NCI-H1092 (cell line): ENCODE measurements around the gene ESRRG.

Experiments used
- DNase-seq: peaks from one replicate; lab custom pipeline; 2025; lab: John Stamatoyannopoulos, UW

Gene ESRRG

DNA sequence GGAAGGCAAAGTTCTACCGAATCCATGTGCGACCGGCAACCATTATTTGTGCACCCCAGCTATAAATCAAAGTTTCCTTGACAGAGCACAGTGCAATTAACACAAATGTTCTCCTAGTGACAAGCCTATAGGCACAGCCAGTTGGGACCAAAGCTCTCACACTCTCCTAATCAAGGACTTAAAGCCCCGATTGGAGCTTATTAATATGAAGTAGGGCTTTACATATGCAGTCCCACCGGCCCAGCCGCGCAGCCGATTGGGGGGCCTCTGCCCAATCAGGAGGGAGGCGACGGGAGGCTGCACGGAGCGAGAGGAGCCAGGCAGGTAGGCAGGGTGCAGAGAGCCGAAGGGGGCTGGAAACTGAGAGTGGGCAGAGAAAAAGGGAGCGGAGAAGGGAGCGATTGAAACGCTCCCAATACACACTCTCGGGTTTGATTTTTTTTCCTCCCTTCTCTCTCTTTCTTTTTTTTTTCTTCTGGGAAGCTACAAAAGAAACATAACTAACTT, at the start of gene ESRRG:
TSS of gene ESRRG (minus strand) at position 156 of the 507 bp plus-strand sequence. CDS start at position 26, 130 bp downstream.
- peak; percentile 92 for DNase-seq

DNA sequence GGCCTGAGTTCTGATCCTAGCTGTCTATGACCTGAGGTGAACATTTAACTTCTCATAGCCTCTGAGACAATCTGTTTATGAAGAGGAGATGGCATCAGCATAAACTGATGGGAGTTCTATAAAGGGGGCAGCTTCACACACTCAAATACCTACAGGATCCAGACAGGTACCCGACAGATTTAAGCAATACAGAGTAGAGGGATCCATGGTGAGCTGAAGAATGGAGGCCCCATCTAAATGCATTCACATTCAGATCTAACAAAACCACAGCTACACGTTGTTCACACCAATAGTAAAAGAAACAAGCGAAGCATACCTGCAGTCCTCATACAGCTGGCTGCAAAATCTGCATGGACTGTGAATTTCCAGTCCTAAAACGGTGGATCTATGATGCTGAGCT, 48.7 kb upstream of the ESRRG start:
- DNase-seq, result no peak

DNA sequence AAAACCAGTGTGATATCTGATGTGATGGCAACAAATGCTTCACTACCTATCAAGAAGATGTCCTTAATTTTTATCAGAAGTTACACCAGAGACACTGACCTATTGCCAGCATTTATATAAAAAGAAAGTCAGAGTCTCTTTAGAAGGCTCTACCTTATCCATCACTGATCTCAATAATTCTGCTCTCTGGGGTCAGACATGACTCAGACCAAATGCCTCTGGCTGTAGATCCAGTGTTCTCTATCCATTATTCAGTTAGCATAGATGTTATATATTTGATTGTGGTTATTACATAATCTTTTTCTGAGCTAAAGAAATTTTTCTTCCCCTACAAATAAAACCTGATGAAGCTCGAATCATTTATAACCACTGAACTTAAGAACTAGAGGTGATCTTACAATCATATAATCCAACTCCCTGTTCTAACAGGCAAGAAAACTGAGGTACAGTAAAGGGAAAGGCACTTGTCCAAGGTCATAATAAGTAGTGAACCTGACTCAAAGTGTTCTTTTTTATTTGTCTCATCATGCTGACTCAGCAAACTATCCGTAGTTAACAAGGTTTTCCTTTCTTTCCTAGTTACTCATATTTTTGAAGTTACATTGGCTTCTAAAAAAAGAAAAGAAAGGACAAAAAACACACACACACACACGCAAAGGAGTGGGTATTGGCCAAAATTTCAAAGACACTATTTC, 43.6 kb upstream of the ESRRG start:
- DNase-seq, result no peak

DNA sequence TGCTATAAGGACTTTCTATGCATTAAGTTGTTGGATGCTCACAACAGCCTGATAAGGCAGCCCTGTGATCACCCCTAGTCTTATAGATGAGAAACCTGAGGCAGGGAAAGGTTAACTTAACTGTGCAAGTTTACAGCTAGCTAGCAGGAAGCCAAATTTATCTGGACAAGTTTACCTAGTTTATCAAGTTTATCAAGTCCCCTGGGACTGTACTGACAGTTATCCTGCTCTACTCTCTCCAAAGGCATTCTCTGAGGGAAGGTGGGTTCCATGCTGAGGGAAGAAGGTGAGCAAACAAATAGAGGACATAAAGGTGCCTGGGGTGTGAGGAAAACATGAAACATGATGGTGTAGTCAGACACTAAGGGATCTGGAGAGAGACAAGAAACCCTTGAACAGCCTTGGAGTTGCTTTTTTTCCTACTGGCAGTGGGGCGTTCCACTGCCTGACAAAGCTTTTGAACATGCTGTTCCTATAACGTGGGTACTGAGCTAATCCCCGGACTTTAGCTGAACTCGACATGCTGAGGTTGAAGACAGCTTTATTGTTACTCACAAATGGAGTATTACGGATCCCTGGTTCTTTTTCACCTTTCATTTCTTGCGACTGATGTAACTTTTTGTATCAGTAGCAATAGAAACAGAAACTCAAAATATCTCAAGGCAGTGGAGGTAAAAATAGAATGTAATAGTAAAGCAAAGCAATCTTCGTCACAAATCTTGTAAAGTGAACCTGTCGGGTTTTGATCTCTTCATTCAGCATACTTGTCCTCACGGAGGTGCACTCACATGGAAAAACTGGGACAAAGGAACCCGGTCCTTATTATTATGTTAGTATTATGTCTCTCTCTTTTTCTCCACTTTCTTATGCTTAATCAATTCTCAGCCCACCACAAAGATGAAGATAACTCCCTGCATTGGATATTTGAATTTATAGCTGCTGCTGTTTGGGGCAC, 42.4 kb upstream of the ESRRG start:
- DNase-seq, result no peak

DNA sequence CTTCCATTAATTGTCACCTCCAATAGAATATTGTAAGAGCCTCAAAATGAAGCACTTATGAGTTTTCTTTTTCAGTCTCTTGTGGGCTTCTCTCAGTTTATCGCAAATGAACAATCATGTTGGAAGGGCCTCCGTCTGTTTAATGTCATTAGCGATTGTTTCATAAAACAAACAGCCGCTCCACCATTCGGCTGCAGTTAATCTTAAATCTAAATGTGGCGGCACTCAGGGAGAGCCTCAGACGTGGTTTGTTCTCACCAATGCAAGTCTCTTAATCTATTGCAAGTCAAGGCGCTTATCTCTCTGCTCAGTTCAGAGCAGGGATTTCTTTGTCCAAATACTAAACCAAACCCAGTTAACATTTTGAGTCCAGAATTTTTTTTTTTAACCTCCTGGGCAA, 34.9 kb upstream of the ESRRG start:
- no peak for DNase-seq

DNA sequence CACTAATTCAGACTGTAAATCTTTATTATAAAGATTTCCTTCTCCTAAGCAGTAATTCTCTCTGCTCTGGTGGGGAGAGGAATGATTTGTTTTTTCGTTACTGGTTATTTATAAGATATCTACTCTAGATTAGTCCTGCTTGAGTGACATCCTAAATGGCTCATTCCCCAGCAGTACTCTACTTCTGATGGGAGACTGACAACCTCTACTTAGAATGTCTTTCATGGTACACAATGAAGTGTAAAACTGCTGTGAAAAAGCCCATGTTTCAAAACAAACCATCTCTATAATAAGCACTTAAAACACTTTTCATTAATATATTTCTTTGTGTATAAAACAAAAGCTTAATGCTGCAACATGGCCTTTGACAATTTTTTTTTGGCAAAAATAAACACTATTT, 33.9 kb upstream of the ESRRG start:
- no peak for DNase-seq

DNA sequence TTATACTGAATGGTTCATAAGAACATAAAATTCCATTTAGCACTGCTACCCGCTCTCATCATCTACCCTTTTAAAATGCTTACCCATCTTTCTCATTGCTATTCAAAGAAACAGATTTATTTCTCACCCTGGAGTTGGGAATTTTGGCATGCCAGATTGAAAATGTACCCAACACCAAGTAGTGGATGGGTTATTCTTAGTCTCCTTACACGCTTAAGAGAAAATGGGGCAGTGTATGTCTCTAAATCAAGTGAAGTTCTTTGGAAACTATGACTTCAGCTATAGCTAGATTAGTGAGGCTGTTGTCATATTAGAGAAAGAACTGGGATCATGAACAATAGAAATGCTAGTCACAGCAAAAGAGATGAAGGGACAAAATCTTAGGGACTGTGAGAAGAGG, 27.7 kb upstream of the ESRRG start:
- no peak for DNase-seq

DNA sequence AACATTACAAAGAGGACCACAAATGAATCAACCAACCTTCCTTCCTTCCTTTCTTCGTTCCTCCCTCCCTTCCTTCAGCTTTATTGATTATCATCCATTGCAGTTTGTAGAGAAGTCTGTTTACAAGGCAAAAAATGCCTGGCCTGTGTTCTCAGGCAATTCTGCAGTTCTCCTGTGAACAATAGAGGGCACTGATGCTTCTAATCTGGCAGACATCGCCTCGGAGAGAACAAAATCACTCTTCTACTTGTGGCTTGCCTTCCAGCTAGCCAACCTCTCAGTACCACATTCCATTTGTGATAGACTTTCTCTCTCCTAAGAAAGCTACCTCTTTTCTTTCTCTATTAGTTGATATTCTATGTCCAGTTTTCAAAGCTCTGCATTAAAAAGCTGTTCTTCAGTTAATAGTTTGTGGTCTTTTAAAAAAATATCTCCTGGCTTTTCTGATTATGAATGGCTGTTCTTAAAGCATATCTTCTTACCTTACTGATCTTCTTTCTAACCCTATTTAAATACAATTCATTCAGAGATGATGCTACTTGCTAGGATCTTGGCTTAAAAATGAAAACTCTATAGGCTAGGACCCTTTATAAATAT, 26.9 kb upstream of the ESRRG start:
- DNase-seq, result peak; percentile 83

DNA sequence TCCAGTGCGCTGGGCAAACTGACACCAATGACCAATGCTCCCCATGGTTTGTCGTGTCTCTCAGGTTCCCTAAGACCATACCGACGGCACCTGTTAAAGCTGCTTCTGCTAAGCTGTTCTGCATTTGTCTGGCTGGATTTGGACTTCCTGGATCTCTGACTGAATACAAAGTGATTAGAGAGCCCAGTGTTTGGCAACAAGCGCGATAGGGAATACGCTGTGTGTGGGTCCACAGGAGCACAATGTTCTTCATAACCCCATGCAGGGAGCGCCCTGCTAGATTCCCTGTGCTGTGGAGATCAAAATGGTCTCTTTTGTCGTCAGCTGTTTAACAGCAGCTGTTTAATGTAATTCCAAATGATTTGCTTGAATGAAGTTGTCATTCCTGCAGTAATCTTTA, 26.0 kb upstream of the ESRRG start:
- peak; percentile 30 for DNase-seq

DNA sequence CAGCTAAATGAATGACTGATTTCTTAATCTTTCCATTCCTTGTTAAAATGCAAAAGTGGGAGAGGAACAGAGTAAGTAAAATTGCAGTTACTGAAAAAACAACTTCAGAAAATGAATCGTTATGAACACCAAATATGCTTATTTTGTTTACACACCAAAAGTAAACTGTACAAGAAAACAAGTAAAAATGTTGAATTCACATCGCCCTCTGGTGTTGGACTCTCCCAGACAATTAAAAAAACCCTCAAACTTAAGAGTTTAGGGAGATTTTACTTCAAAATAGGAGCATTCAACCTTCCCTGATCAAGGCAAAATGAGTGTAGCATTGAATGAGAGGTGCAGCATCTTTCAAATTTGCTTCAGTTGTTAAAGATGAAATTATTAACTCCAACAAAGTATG, 19.4 kb upstream of the ESRRG start:
- peak; percentile 21 for DNase-seq

DNA sequence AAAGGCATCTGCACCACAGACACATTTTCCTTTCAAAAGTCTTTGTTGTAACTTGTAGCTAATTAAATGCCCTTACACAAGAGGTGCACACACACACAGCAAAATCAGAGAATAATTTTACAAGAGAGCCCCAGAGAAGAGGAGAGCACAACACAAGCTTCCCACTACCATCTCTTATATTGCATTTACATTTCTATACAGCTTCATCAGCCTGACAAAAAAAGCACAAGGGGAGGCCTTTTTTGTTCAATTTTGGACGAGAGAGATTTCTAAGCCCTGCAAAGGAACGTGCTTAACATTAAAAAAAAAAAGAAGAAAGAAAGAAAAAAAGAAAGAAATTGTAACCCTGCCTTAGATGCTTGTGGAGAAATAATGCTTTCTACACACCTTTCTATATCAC, 17.1 kb upstream of the ESRRG start:
- no peak for DNase-seq

DNA sequence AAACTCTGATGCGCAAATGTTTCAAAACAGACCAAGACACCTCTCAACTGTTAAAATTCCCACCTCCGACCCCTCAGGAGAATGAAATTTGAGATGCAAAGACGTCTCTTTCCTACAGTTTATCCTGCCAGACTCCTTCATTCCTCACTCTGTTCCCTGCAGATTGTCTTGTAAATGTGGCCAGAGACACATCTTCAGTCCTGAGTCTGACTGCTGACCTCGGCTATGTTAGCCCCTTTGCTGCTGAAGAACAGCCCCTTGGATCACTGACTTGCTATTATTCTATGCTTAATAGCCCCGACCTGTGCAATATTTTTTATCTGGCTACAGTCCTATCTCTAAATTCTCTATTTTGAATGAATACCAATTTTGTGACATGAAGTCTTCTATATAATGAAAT, 16.6 kb upstream of the ESRRG start:
- DNase-seq, result no peak

DNA sequence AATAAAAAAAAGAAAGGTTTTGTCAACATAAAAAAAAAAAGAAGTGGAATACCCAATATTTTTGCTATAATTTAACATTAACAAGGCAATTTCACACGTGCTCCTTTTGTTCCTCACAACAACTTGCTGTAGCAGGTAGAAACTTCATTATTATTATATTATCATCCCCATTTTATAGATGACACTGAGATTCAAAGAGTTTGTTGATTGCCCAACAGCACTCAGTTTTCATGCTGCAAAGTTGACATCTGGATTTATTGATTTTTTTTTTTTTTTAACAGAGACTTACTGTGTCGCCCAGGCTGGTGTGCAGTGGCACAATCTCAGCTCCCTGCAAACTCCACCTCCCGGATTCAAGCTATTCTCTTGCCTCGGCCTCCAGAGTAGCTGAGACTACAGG, 8.9 kb upstream of the ESRRG start:
- DNase-seq, result no peak

DNA sequence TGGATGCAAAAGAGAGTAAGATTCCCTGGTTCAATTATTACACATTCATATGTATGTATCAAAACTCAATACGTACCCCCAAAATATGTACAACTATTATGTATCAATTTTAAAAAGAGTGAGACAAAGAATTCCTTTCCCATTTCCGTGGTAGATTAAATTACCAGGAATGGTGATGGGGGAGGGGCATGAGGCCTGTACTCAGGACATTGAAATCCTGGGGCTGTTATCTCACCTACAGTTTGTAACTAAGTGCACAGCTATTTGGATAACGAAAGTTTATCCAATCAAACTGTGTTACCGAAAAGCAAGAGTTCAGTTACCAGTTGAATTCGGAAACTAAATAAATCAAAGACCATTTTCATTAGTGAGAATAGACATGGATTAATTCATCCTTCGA, 8.3 kb upstream of the ESRRG start:
- no peak for DNase-seq

DNA sequence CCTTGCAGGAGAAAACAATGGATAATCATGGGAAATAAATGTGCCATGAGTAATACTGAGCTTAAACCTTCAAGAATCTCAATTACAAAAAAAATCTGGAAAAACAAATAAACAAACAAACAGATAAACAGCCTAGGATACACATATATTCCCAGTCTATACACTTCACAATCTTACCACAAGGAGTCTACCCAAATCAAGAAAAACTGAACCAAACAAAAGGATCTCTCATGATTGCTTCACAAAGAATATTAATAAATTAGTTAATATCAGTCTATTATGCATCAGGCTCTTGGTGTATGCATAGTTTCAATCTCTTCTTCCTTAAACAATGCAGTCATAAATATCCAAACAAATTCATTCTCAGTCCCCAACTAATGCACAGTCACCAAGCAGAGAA, 3.2 kb upstream of the ESRRG start:
- no peak for DNase-seq

DNA sequence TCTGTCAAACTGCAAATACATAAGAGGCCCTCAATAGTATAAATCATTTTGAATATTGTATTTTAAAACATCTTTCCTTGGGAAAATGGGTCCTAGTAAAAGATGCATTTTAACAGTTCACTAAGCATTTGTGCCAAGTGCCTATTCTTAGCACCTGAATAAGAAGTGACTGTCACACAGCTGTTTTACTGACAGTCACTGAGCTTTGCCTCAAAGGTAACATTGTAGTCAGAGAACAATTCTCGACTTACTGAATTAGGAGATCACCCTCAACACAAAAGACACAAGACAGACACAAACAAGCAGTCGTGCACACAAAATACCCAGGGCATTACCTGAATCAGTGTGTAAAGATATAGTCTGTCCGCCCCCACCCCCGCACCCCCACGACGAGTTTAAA, 408 bp downstream of the ESRRG start:
- no peak for DNase-seq

DNA sequence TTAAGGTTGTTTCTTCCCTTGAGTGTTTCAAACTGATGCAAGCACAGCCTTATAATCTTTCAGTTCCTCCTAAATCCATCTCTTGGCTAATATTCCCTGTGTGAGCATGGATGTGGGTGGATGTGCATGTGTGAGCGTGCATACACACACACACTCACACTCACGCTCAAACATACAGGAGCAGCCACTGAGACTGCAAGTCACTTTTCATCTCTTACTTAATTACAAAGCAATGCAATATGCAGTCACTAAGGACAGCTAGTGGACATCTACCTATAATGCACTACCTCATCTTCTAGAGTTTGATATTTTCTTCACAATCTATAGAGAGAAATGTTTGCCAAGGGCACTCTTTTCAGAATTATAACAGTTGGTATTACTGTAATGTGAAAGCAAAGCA, 1.4 kb downstream of the ESRRG start:
- DNase-seq, result no peak

DNA sequence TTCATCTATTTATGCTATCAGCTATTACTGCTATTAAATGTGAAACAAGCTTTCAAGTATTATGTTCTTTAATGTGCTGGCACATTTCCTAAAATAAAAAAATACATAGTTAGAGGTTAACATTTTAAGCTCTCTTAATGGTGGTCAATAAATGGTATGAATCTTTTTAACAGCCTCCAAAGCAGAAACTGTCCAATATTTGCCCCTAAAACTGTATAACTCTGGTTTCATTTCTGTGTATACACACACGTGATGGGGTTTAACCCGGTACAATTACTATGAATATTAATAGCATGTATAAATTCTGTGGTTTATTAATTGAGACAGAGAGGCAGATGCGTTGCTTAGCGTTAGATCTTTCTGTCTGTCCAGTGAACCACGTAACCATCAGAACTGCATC, 2.2 kb downstream of the ESRRG start:
- no peak for DNase-seq

DNA sequence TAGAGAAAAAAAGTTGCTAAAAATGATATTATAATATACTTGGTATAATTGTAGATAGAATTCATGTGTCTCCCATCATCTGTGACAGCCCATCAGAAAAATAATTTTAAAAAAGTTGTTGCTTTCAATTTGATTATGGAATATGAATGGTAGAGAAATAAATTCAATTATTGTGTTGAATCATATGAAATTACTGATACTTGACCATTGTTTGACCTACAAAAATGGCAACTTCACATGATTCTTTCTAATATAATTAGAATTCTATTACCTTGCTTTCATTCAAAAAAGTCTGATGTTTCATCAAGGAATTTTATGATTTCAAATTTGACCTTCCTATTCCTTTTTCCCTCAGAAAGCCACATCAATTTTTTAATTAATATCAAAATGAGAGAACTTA, 11.5 kb downstream of the ESRRG start:
- DNase-seq, result no peak

DNA sequence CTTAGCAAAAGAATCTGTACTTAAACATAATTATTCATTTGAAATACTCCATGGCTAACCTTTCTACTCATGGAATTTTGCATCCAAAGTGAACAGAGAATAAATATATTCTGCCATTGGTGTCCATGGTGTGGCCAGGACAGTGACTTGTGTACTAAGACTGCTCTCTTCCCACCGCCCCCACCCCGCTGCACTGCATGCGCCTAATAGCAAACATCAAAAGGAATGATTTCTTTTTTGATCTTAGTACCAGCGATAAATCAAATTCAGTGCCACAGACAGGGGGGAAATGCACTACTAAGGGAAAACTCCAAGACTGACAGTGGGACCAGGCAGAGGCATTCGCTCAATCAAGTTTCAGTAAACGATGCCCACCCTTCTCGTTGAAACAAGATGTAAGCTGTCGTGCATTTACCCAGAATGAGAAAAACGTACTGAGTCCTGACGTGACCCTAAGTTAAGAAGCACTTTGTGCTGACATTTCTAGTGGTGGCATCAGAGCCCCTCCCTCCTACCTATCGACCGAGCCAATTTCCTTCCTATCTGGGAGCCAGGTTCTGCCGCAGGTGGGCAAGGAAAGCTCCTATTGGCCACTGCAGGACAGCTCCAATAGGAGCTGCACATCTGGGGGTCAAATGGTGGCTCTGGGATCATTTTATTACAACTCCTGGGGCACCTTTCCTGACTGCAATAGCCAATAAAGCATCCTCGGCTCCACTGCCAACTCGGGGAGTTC, 12.5 kb downstream of the ESRRG start:
- DNase-seq, result no peak

DNA sequence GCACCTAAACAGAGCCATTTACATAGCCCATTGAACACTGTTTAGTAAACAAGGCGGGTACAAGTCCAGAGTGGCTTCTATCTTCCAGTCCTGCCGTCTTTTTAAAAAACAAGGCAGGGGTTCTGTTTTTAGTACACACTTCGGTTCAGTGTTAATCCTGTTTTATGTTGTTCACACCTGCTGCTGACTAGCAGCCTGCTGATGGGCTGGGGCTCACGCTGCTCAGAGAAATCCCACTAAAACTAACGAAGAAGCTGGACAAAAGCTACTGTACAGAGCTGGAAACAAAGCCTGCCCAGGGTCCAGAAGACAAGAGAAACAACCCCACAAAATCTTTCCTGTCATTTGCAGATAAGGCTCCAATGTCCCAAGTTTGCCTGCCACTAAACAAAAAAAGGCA, 13.2 kb downstream of the ESRRG start:
- no peak for DNase-seq

DNA sequence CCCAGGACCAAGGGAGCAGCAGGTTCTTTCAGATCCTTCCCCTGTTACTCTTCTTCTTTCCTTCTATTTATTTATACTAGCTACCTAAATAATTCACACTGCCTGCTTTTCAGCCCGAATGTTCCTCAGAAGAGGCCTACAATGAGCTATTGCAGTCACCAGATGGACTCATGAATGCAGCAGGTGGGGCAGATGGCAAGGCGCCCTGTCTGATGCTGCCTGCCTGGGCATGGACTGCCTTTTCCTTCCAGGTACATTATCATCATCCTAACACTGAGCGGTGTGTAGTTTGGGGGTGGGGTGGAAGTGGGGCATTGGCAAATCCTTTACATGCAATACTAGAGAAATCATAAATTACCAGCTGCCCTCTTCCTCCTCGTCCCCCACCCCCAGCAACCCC, 17.6 kb downstream of the ESRRG start:
- DNase-seq, result peak; percentile 90
